A673 (cell line): ENCODE measurements around the gene LCMT1.

ENCODE experiments used
- CTCF ChIP-seq: fragments of 300-800, 200-600 bp; sonication (generic); conservative IDR thresholded peaks from 2 replicates; pipeline ENCODE4 v1.5.1; 2017; ENCODE audit warnings: low read depth, mild to moderate bottlenecking, antibody characterized with exemption, low read length, moderate library complexity, mixed read lengths
- EZH2 ChIP-seq: fragments of 200-600 bp; sonication (generic); IDR thresholded peaks from 2 replicates; pipeline ENCODE4 v1.6.1; 2017; ENCODE audit warnings: borderline replicate concordance, low read depth, mild to moderate bottlenecking, mixed read lengths, antibody characterized with exemption, low read length; ENCODE audit not compliant: poor library complexity, severe bottlenecking

DNA sequence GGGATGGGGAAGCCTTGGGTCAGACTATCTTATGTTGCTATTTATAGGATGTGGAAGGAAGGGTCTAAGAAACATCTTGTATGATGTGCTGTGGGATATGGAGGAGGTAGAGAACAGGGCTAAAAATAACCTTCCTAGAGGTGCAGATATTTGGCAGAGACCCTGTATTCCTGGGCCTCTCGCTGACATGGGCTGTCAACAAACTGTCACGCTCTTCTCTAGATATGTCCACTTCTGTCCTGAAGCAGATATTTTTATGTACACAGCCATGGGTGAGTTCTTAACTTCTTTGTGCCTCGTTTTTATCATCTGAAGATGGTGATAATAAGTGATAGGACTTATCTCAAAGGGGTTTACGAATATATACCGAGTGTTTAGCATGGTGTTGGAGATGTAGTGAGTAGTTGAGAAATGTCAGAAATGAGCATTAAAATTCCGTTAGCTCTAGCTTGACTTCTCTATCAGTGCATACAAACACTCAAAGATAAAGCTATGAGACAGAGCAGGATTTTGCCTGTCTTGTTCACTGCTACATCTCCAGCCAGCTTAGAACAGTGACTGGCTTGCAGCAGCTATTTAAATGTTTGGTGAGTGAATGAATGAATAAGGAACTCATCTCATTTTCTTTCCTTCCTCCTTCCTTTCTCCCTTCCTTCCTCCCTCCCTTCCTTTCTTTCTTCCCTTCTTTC is 102.3 kb downstream of the LCMT1 start:
- TF ChIP-seq CTCF = no peak
- TF ChIP-seq EZH2 = no peak
